ENCODE measurements around the gene SLC4A3.
A peak's percentile ranks its signal among the peaks of the same experiment; 100 is the strongest.

DNA sequence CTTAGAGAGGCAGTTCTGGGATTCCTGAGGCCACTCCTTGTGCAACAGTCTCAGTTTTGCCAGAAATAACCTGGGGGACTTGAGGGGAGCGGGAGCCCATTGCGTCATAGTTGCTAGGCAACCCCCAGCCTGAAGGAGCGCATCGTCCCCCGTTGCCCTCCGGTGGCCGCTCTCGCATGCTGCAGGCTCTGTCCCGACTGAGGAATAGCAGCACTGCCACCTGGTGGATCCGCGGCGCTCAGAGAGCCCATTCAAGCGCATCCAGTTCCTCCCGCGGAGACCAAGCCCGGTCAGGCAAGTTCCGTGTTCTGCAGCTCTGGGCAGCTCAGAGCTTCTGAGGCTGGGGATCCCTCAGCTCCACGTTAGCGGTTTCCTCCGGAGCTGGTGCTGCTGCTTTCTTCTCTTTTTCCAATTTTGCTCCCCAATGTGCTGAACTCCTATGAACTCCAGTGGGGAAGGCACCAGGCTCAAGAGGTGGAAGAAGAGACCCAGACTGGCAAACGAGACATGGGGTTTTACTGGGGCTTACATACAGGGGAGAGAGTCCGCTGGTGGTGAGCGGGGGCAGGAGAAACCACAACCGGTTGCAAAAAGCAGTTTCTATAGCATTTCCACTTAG lies 15.1 kb downstream of the SLC4A3 start:
- peak; percentile 94 for TF ChIP-seq ZFP91 (CRISPR knock-in tag; IDR thresholded peaks at IDR 0.05; ENCODE audit: borderline replicate concordance)
- peak; percentile 5; the same call in 1 of the 2 replicates for TF ChIP-seq TAF1 (CRISPR knock-in tag; IDR thresholded peaks at IDR 0.05)
- peak; percentile 94 for TF ChIP-seq IRF2 (CRISPR knock-in tag; IDR thresholded peaks at IDR 0.05)
- TF ChIP-seq MXI1 (IDR thresholded peaks at IDR 0.05; ENCODE audit: borderline replicate concordance, low read depth, low read length), result peak; percentile 90; the same call in 2 of the 3 replicates
- no peak for TF ChIP-seq CREB3 (CRISPR knock-in tag; IDR thresholded peaks at IDR 0.05)
- TF ChIP-seq CBX2 (IDR thresholded peaks at IDR 0.05; ENCODE audit: low read depth, low read length), result no peak
- TF ChIP-seq CBX2 (CRISPR knock-in tag; IDR thresholded peaks at IDR 0.05; ENCODE audit: low read depth), result no peak
- TF ChIP-seq, protein P1, sequence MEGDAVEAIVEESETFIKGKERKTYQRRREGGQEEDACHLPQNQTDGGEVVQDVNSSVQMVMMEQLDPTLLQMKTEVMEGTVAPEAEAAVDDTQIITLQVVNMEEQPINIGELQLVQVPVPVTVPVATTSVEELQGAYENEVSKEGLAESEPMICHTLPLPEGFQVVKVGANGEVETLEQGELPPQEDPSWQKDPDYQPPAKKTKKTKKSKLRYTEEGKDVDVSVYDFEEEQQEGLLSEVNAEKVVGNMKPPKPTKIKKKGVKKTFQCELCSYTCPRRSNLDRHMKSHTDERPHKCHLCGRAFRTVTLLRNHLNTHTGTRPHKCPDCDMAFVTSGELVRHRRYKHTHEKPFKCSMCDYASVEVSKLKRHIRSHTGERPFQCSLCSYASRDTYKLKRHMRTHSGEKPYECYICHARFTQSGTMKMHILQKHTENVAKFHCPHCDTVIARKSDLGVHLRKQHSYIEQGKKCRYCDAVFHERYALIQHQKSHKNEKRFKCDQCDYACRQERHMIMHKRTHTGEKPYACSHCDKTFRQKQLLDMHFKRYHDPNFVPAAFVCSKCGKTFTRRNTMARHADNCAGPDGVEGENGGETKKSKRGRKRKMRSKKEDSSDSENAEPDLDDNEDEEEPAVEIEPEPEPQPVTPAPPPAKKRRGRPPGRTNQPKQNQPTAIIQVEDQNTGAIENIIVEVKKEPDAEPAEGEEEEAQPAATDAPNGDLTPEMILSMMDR (CRISPR knock-in tag; IDR thresholded peaks at IDR 0.05), result peak; percentile 100
- TF ChIP-seq SMAD3 (CRISPR knock-in tag; IDR thresholded peaks at IDR 0.05), result peak; percentile 96
- no peak for TF ChIP-seq ZNF570 (CRISPR knock-in tag; IDR thresholded peaks at IDR 0.05; ENCODE audit: borderline replicate concordance)
